HG03571 (cell line): Measurements from ENCODE around the gene ZNF322.
"Not testable (repeated sequence)": the region's sequence is repeated elsewhere in the genome, so short reads cannot be mapped to it uniquely, and the experiment has no call there.

Experiments
- ATAC-seq: cut with Tn5 transposase; IDR thresholded peaks from one replicate; pipeline ENCODE4 v1.9.1; 2021; ENCODE audit not compliant: unreplicated experiment

Gene ZNF322

GRCh38 chr6:26659042-26659999 lies at the start of gene ZNF322:
TSS of gene ZNF322 (minus strand) at chr6:26659746. CDS start at chr6:26638553, 21,193 bp downstream.
- ATAC-seq, result peak; percentile 98

GRCh38 chr6:26705780-26706179 lies 46.2 kb upstream of the ZNF322 start:
- ATAC-seq, result not testable (repeated sequence)

GRCh38 chr6:26705352-26705751 lies 45.8 kb upstream of the ZNF322 start:
- ATAC-seq, result not testable (repeated sequence)

- not testable (repeated sequence) for ATAC-seq
These were observed 41.6 kb upstream of the ZNF322 start for GRCh38 chr6:26701023-26701747.

GRCh38 chr6:26697496-26697895 lies 38.0 kb upstream of the ZNF322 start:
- not testable (repeated sequence) for ATAC-seq

GRCh38 chr6:26689324-26689947 lies 29.9 kb upstream of the ZNF322 start:
- ATAC-seq, result not testable (repeated sequence)

- not testable (repeated sequence) for ATAC-seq
These were observed 23.0 kb upstream of the ZNF322 start for GRCh38 chr6:26682435-26683042.

- ATAC-seq, result not testable (repeated sequence)
These were observed 13.7 kb upstream of the ZNF322 start for GRCh38 chr6:26673287-26673686.

- ATAC-seq, result not testable (repeated sequence)
These were observed 11.0 kb upstream of the ZNF322 start for GRCh38 chr6:26670558-26670957.

GRCh38 chr6:26670003-26670402 lies 10.5 kb upstream of the ZNF322 start:
- not testable (repeated sequence) for ATAC-seq

GRCh38 chr6:26660000-26660361 lies 435 bp upstream of the ZNF322 start:
- ATAC-seq, result peak; percentile 11

- ATAC-seq, result no peak
These were observed 2.3 kb downstream of the ZNF322 start for GRCh38 chr6:26657256-26657655.

- ATAC-seq, result no peak
These were observed 6.5 kb downstream of the ZNF322 start for GRCh38 chr6:26653007-26653406.

GRCh38 chr6:26651133-26651781 lies 8.3 kb downstream of the ZNF322 start:
- ATAC-seq, result no peak

- ATAC-seq, result no peak
These were observed 13.5 kb downstream of the ZNF322 start for GRCh38 chr6:26646074-26646473.

GRCh38 chr6:26640806-26641205 lies 18.7 kb downstream of the ZNF322 start:
- ATAC-seq, result no peak

GRCh38 chr6:26629359-26629758 lies 30.2 kb downstream of the ZNF322 start:
- no peak for ATAC-seq

- ATAC-seq, result no peak
These were observed 31.7 kb downstream of the ZNF322 start for GRCh38 chr6:26627843-26628242.

GRCh38 chr6:26624557-26624956 lies 35.0 kb downstream of the ZNF322 start:
- ATAC-seq, result no peak

GRCh38 chr6:26623339-26623859 lies 36.1 kb downstream of the ZNF322 start:
- ATAC-seq, result no peak
